GM20000 (cell line): ENCODE measurements around the gene LHPP.

Experiments
- DNase-seq: peaks from one replicate; pipeline ENCODE4 v3.0.0; 2012; ENCODE audit warnings: low spot score
- CTCF ChIP-seq: IDR thresholded peaks from 2 replicates; pipeline ENCODE4 v1.5.1; 2012; ENCODE audit warnings: mild to moderate bottlenecking, control low read depth; ENCODE audit errors: extremely low read depth, missing control alignments

LHPP gene

GRCh38 chr10:124458889-124459288 lies 2.7 kb upstream of the LHPP start:
- TF ChIP-seq CTCF, result no peak
- no peak for DNase-seq

GRCh38 chr10:124459395-124459794 lies 2.2 kb upstream of the LHPP start:
- DNase-seq, result no peak
- TF ChIP-seq CTCF, result no peak

GRCh38 chr10:124460144-124460543 lies 1.5 kb upstream of the LHPP start:
- no peak for TF ChIP-seq CTCF
- DNase-seq, result no peak

GRCh38 chr10:124462348-124462695 lies 699 bp downstream of the LHPP start:
- TF ChIP-seq CTCF, result no peak
- DNase-seq, result no peak

- no peak for DNase-seq
- no peak for TF ChIP-seq CTCF
These were observed 2.7 kb downstream of the LHPP start for GRCh38 chr10:124464028-124464965.

- no peak for TF ChIP-seq CTCF
- DNase-seq, result peak; percentile 74
These were observed 3.6 kb downstream of the LHPP start for GRCh38 chr10:124465003-124465776.

GRCh38 chr10:124465777-124466488 lies 4.3 kb downstream of the LHPP start:
- DNase-seq, result no peak
- TF ChIP-seq CTCF, result no peak
